GM19467 (cell line): ENCODE measurements around the gene OR2T5.
A peak's percentile ranks its signal among the peaks of the same experiment; 100 is the strongest.
"Not testable (repeated sequence)": the region's sequence is repeated elsewhere in the genome, so short reads cannot be mapped to it uniquely, and the experiment has no call there.

Experiments
- ATAC-seq: cut with Tn5 transposase; IDR thresholded peaks from one replicate; pipeline ENCODE4 v1.9.1; 2021; ENCODE audit warnings: mild to moderate bottlenecking, moderate library complexity; ENCODE audit not compliant: unreplicated experiment

Gene OR2T5

DNA sequence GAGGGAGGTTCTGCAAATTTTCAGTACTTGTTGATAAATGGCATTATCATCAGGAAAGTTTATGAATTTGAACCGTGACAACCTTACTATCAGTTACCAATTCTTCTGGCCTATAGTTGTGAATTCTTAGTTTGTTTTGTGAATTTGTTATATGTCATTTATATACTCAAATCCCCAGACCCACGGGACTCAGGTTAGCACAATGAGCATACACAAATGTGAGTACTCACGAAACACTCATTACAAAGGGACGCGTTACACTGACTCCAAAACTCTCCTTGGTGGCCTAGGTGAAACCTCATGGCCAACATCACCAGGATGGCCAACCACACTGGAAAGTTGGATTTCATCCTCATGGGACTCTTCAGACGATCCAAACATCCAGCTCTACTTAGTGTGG, at the start of gene OR2T5:
Gene OR2T5 (plus strand): TSS at position 301 of the 400 bp plus-strand sequence. CDS start 0 bp downstream, at position 301.
- ATAC-seq: not testable (repeated sequence)

DNA sequence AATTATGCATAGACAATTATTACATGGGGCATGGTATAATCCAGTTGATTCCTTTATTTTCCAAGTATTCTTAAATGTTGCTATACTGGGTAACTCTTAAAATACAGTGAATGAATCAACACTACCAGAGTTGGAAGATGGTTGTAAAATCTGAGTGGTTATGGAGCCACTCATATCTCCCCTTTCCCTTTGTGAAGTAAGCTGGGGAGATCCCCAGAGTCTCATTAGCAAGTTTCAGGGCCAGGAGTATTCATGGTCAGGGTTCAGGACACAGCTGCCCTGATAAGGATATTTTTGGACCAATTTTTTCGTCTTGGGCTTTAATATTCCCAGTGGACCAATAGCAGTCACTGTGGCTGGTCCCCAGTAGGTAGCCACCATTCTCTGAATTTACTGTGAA, 49.7 kb upstream of the OR2T5 start:
- not testable (repeated sequence) for ATAC-seq

DNA sequence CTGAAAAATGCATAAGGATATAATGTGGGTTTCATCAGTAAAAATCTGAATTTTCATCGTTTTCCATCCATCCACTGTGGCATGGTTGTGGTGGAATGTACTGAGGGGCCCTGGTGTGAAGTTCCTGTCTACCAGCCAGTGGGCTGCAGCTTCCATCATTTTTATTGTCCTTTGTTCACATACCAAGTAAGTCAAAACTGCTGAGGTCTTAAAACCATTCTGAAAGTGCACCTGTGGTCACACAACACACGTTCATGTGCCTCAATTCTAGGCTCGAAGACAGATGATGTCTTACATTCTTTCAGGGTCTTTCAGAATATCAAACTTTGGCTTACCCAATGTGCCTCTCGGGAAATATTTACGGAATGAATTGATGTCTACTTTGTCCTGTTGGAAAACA, 49.1 kb upstream of the OR2T5 start:
- not testable (repeated sequence) for ATAC-seq

GRCh38 chr1:248442500-248443277, 45.7 kb upstream of the OR2T5 start:
- not testable (repeated sequence) for ATAC-seq

GRCh38 chr1:248444603-248445002, 43.8 kb upstream of the OR2T5 start:
- not testable (repeated sequence) for ATAC-seq

- ATAC-seq: not testable (repeated sequence)
Measured at GRCh38 chr1:248445399-248445798, 43.0 kb upstream of the OR2T5 start, which contains the start of gene OR2T2. OR2T2 (plus strand) TSS chr1:248445637; CDS start chr1:248452798, 7,161 bp downstream.

- peak; percentile 42 for ATAC-seq
Measured at GRCh38 chr1:248448409-248449074, 39.8 kb upstream of the OR2T5 start.

GRCh38 chr1:248449821-248450465, 38.4 kb upstream of the OR2T5 start:
- ATAC-seq: not testable (repeated sequence)

GRCh38 chr1:248450466-248451145, 37.8 kb upstream of the OR2T5 start:
- peak; percentile 51 for ATAC-seq

DNA sequence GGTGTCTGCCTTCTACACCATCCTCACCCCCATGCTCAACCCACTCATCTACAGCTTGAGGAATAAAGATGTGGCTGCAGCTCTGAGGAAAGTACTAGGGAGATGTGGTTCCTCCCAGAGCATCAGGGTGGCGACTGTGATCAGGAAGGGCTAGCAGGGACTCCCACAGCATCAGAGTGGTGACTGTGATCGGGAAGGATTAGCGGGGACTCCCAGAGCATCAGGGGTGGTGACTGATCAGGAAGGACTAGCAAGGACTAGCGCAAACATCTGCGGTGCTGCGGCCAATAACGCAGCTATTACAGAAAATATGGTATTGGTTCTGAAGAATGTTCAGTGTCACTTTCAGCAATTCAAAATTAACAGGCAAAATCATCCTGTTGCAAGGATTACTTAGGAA, 34.8 kb upstream of the OR2T5 start:
- ATAC-seq: not testable (repeated sequence)

DNA sequence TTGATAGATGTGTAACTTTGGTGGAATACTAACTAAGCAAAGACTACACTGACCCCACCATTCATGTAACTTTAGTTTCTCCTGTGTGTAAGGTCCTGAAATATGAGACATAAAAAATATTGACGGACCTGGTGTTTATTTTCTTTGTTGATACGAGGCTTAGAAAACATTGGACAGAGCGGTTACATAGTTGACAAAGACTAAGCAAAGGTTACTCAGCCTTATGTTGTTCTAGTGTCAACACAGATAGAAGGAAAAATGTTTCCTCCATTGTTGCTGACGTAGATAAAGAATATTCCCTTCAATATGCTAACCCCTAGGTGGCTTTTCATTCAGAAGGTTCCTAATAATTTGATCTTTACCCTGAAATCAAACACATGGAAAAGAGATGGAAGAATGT, 33.3 kb upstream of the OR2T5 start:
- ATAC-seq: not testable (repeated sequence)

DNA sequence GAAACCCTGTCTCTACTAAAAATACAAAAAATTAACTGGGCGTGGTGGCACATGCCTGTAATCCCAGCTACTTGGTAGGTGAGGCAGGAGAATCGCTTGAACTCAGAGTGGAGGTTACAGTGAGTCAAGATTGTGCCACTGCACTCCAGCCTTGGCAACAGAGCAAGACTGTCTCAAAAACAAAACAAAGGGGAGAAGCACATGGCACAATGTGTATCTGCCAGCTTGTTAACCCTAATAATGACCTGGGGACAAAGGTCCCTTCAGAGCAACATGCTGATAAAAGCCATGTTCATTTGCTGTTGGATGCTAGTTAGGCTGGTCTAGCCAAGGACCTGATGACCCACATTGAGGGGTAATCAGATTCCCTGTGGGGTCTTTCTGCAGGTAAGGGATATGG, 31.8 kb upstream of the OR2T5 start:
- not testable (repeated sequence) for ATAC-seq

DNA sequence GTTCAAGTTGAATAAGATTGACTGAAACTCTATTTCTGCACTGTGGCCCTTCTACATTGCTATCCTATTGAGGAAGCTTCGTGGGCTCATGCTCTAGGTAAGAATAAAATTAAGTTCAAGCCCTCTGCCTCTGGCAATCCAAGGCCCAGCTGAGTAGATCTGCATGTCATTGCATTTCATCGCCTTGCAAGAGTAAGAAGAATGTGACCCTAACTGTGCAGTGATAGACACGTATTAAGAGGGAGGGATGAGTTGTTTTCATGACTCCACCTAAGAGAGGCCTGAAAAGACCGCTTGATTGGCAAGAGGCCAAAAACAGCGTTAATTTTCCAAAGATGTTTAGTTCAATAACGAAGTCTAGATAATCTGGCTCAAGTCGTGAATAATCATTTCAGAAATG, 29.3 kb upstream of the OR2T5 start:
- ATAC-seq: not testable (repeated sequence)

DNA sequence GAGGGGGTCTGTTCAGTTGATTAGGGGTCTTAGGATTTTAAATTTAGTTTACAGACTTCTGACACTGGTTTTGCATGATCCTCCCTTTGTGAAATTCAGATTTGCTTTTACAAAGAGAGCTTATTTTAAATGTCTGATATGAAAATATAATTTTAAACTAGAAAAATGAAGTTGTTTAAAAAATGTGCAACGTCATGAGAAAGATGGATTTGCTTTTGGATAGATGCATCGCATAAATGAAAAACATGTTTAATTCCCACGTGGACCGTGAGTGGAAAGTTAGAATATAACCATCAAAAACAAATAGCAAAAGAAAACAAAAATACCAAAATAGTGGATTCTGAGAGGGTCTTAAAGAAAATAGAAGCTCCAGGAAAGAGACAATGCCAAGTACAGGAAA, 17.2 kb upstream of the OR2T5 start:
- ATAC-seq: no peak

DNA sequence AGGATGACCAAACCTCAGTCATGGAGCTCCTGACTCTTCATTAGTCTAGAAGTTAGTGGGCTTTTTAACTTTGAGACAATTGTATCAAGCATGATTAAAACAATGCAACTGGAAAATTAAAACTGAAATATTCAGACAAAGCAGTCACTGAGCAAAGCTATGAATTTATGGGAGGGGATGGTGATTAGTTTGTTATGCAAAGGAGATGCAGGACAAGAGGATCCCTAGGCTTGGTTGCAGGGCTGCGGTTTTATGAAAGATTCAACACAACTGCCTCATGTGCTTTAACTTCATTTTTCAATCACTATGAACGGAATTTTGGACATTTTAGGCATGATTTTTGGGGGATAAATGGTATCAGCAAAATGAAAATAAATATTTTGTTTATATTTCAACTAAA, 16.3 kb upstream of the OR2T5 start:
- not testable (repeated sequence) for ATAC-seq

DNA sequence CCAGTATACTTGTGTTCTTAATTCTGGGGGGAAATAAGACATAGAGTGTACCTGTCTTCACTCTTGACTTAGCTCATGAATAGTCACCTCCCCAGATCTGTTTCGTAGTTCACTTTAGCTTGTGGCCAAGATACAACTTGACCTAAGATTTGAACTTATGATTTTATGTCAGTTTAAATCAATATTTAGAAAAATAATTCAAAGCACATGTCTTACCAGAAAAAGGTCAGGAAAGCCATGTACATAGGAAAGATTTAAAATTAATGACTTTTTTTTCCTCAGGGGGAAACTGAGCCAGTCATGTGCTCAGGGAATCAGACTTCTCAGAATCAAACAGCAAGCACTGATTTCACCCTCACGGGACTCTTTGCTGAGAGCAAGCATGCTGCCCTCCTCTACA, 15.3 kb upstream of the OR2T5 start, which contains the start of gene OR2T3:
Gene OR2T3 (plus strand): TSS at position 301 of the 400 bp plus-strand sequence. CDS start 0 bp downstream, at position 301.
- not testable (repeated sequence) for ATAC-seq

DNA sequence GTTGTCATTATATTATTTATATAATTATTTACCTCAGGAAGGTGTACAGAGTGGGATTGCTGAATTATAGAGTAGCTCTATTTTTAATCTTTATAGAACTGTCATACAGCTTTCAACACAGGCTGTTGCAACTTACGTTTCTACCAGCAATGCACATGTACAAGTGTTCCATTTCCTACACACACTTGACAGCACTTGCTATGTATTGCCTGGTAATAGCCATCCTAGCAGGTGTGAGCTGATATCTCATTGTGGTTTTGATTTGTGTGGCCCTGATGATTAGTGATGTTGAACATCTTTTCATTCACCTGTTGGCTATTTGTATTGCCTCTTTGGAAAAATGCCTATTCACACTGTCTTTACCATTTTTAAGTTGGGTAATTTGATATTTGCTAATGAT, 12.7 kb upstream of the OR2T5 start:
- ATAC-seq: peak; percentile 54

GRCh38 chr1:248481686-248482579, 6.5 kb upstream of the OR2T5 start:
- peak; percentile 75 for ATAC-seq

GRCh38 chr1:248496661-248497060, 8.3 kb downstream of the OR2T5 start:
- ATAC-seq: not testable (repeated sequence)
